ENCODE data around the gene SAMD11.

SAMD11 gene

GRCh38 chr1:937521-937920, 13.8 kb downstream of the SAMD11 start:
- TF ChIP-seq REST (IDR thresholded peaks at IDR 0.05; ENCODE audit: insufficient replicate concordance, low read depth) (no peak), CTCF (IDR thresholded peaks at IDR 0.05; ENCODE audit: insufficient read depth, low read length) (no peak)
- H3K27ac ChIP-seq (replicated peaks) = no peak overlapping the region
- H3K4me3 ChIP-seq (replicated peaks; ENCODE audit: insufficient read depth, low read length) = no peak overlapping the region
- DNase-seq (ENCODE audit: low read depth in 1 of 2, low spot score in 1 of 2) = no peak
- H3K27me3 ChIP-seq (ENCODE audit: insufficient read depth, poor library complexity, severe bottlenecking) = peaks cover 17% of the 10 kb centered on the region

GRCh38 chr1:938088-938683, 14.5 kb downstream of the SAMD11 start:
- peak in 1 of 2 experiments; percentile 59 for DNase-seq (ENCODE audit: low read depth in 1 of 2, low spot score in 1 of 2)
- H3K4me3 ChIP-seq (replicated peaks; ENCODE audit: insufficient read depth, low read length) = no peak overlapping the region
- no peak overlapping the region for H3K27ac ChIP-seq (replicated peaks)
- TF ChIP-seq POLR2AphosphoS5 (IDR thresholded peaks at IDR 0.05; ENCODE audit: low read depth) (no peak), REST (IDR thresholded peaks at IDR 0.05; ENCODE audit: insufficient replicate concordance, low read depth) (no peak), GABPA (IDR thresholded peaks at IDR 0.05; ENCODE audit: low read depth) (no peak), CTCF (IDR thresholded peaks at IDR 0.05; ENCODE audit: insufficient read depth, low read length) (peak; percentile 39), SPI1 (IDR thresholded peaks at IDR 0.05; ENCODE audit: borderline replicate concordance, low read depth) (no peak)
- H3K27me3 ChIP-seq (ENCODE audit: insufficient read depth, poor library complexity, severe bottlenecking) = peaks cover 24% of the 10 kb centered on the region

DNA sequence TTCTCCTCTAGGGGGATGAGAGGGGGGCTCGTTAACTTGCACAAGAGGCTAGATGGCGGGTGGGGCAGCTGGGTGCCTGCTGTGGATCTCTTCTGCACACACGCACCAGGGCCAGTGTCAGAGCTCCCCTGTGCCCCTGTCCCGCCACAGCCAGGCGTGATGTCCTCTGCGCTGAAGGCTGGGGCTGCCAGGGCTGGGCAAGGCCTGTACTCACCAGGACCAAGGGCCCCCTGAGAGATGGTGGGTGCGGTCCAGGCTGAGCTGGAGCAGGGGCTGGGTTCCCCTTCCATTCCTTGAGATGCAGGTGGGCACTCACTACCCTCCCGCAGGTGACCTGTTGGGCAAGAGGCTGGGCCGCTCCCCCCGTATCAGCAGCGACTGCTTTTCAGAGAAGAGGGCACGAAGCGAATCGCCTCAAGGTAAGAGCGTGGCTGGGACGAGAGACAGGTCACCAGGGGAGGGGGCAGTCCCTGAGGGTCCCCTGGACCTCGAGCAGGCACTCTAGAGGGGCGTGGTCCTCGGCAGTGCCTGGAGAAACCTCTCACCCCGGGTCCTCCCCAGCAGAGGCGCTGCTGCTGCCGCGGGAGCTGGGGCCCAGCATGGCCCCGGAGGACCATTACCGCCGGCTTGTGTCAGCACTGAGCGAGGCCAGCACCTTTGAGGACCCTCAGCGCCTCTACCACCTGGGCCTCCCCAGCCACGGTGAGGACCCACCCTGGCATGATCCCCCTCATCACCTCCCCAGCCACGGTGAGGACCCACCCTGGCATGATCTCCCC, 15.2 kb downstream of the SAMD11 start:
- TF ChIP-seq POLR2AphosphoS5 (IDR thresholded peaks at IDR 0.05; ENCODE audit: low read depth) (no peak), CTCF (IDR thresholded peaks at IDR 0.05; ENCODE audit: insufficient read depth, low read length) (no peak), REST (IDR thresholded peaks at IDR 0.05; ENCODE audit: insufficient replicate concordance, low read depth) (no peak)
- DNase-seq (ENCODE audit: low read depth in 1 of 2, low spot score in 1 of 2) = no peak
- H3K4me3 ChIP-seq (replicated peaks; ENCODE audit: insufficient read depth, low read length) = no peak overlapping the region
- H3K27ac ChIP-seq (replicated peaks) = no peak overlapping the region
- peaks cover 25% of the 10 kb centered on the region for H3K27me3 ChIP-seq (ENCODE audit: insufficient read depth, poor library complexity, severe bottlenecking)
